HepG2 (cell line): ENCODE data around the gene GFRA1.

Experiments
- FIP1L1 ChIP-seq: fragments of 200-400 bp; formaldehyde crosslinking; IDR thresholded peaks from 2 replicates; pipeline ENCODE4 v1.6.1; 2018; ENCODE audit warnings: low read depth, mild to moderate bottlenecking, low read length, moderate library complexity, borderline replicate concordance; ENCODE audit not compliant: insufficient read depth
- FUBP1 ChIP-seq: sonication (generic); formaldehyde crosslinking; IDR thresholded peaks from 2 replicates; pipeline ENCODE4 v1.5.1; 2020; ENCODE audit warnings: missing genetic modification reagents, mild to moderate bottlenecking, borderline replicate concordance
- JUND ChIP-seq: sonication (generic); formaldehyde crosslinking; IDR thresholded peaks from 2 replicates; pipeline ENCODE4 v1.8.0; 2022; ENCODE audit warnings: mild to moderate bottlenecking, missing genetic modification reagents
- MAX ChIP-seq: IDR thresholded peaks from 2 replicates; pipeline ENCODE4 v1.6.1; 2012; ENCODE audit warnings: inconsistent platforms
- PBX3 ChIP-seq: sonication (generic); formaldehyde crosslinking; IDR thresholded peaks from 2 replicates; pipeline ENCODE4 v1.8.1; 2023; ENCODE audit warnings: missing genetic modification reagents, inconsistent platforms, borderline replicate concordance
- POLR2A ChIP-seq, 2 experiments: IDR thresholded peaks; 2 replicates each; pipeline ENCODE4 v1.6.1; 2011; ENCODE audit warnings: low read depth in 2 of 2, low read length in 2 of 2, mild to moderate bottlenecking in 1 of 2, moderate library complexity in 1 of 2; ENCODE audit not compliant: insufficient read depth in 1 of 2
- TMF1 ChIP-seq: sonication (generic); formaldehyde crosslinking; IDR thresholded peaks from 2 replicates; pipeline ENCODE4 v1.8.1; 2022; ENCODE audit warnings: low read depth, missing genetic modification reagents
- ZNF672 ChIP-seq: sonication (generic); formaldehyde crosslinking; IDR thresholded peaks from 2 replicates; pipeline ENCODE4 v1.8.1; 2022; ENCODE audit warnings: missing genetic modification reagents

- TF ChIP-seq MAX (no peak), ZNF672 (CRISPR knock-in tag) (no peak), FIP1L1 (no peak), POLR2A (IDR thresholded peaks at IDR 0.05; ENCODE audit: insufficient read depth in 1 of 2, low read depth in 2 of 2, low read length in 2 of 2) (no peak), JUND (CRISPR knock-in tag) (no peak), TMF1 (no peak), FUBP1 (CRISPR knock-in tag) (no peak), PBX3 (CRISPR knock-in tag) (no peak)
Measured at GRCh38 chr10:116096526-116096925, 176.5 kb downstream of the GFRA1 start.
